ENCODE measurements around the gene OR5M10.
"Not testable (repeated sequence)": the region's sequence is repeated elsewhere in the genome, so short reads cannot be mapped to it uniquely, and the experiment has no call there.

OR5M10 gene

GRCh38 chr11:56558574-56558973, 18.9 kb downstream of the OR5M10 start:
- Histone ChIP-seq H3K36me3 (ENCODE audit: low read depth) (no peaks in the 10 kb centered on the region), H3K27ac (ENCODE audit: poor library complexity, severe bottlenecking) (no peak overlapping the region), H3K4me1 (ENCODE audit: insufficient read depth, poor library complexity, severe bottlenecking) (no peaks in the 10 kb centered on the region), H3K9me3 (ENCODE audit: severe bottlenecking) (peaks cover 5% of the 10 kb centered on the region), H3K4me3 (ENCODE audit: severe bottlenecking) (no peak overlapping the region), H3K27me3 (ENCODE audit: insufficient read depth, poor library complexity, severe bottlenecking) (no peaks in the 10 kb centered on the region)
- DNase-seq (ENCODE audit: low spot score) (no peak), ATAC-seq (ENCODE audit: low read depth) (no peak)
- TF ChIP-seq CTCF (IDR thresholded peaks at IDR 0.05; ENCODE audit: poor library complexity, severe bottlenecking), result no peak

- not testable (repeated sequence) for H3K27ac ChIP-seq (ENCODE audit: poor library complexity, severe bottlenecking); H3K9me3 ChIP-seq (ENCODE audit: severe bottlenecking); H3K27me3 ChIP-seq (ENCODE audit: insufficient read depth, poor library complexity, severe bottlenecking); H3K36me3 ChIP-seq (ENCODE audit: low read depth); ATAC-seq (ENCODE audit: low read depth); H3K4me3 ChIP-seq (ENCODE audit: severe bottlenecking); H3K4me1 ChIP-seq (ENCODE audit: insufficient read depth, poor library complexity, severe bottlenecking); DNase-seq (ENCODE audit: low spot score)
These were observed 22.8 kb downstream of the OR5M10 start for GRCh38 chr11:56554691-56555090.

- Histone ChIP-seq H3K9me3 (ENCODE audit: severe bottlenecking) (no peaks in the 10 kb centered on the region), H3K27me3 (ENCODE audit: insufficient read depth, poor library complexity, severe bottlenecking) (no peaks in the 10 kb centered on the region), H3K4me3 (ENCODE audit: severe bottlenecking) (no peak overlapping the region), H3K36me3 (ENCODE audit: low read depth) (no peaks in the 10 kb centered on the region), H3K4me1 (ENCODE audit: insufficient read depth, poor library complexity, severe bottlenecking) (no peaks in the 10 kb centered on the region), H3K27ac (ENCODE audit: poor library complexity, severe bottlenecking) (no peak overlapping the region)
- DNase-seq (ENCODE audit: low spot score) (no peak), ATAC-seq (ENCODE audit: low read depth) (no peak)
- TF ChIP-seq CTCF (IDR thresholded peaks at IDR 0.05; ENCODE audit: poor library complexity, severe bottlenecking), result no peak
These were observed 32.0 kb downstream of the OR5M10 start for GRCh38 chr11:56545531-56545930.

GRCh38 chr11:56543739-56544138, 33.8 kb downstream of the OR5M10 start:
- H3K4me1 ChIP-seq (ENCODE audit: insufficient read depth, poor library complexity, severe bottlenecking), result no peaks in the 10 kb centered on the region
- ATAC-seq (ENCODE audit: low read depth) (no peak), DNase-seq (ENCODE audit: low spot score) (no peak)
- H3K4me3 ChIP-seq (ENCODE audit: severe bottlenecking), result no peak overlapping the region
- H3K27ac ChIP-seq (ENCODE audit: poor library complexity, severe bottlenecking), result no peak overlapping the region
- no peaks in the 10 kb centered on the region for H3K36me3 ChIP-seq (ENCODE audit: low read depth)
- TF ChIP-seq CTCF (IDR thresholded peaks at IDR 0.05; ENCODE audit: poor library complexity, severe bottlenecking), result no peak
- H3K27me3 ChIP-seq (ENCODE audit: insufficient read depth, poor library complexity, severe bottlenecking), result no peaks in the 10 kb centered on the region
- peaks cover 4% of the 10 kb centered on the region for H3K9me3 ChIP-seq (ENCODE audit: severe bottlenecking)

GRCh38 chr11:56543157-56543556, 34.4 kb downstream of the OR5M10 start, which contains the start of gene OR5M11:
Gene OR5M11 (minus strand): TSS chr11:56543257. CDS start chr11:56543257, 0 bp downstream.
- H3K27me3 ChIP-seq (ENCODE audit: insufficient read depth, poor library complexity, severe bottlenecking), result no peaks in the 10 kb centered on the region
- DNase-seq (ENCODE audit: low spot score) (no peak), ATAC-seq (ENCODE audit: low read depth) (no peak)
- TF ChIP-seq CTCF (IDR thresholded peaks at IDR 0.05; ENCODE audit: poor library complexity, severe bottlenecking), result no peak
- no peak within 1 kb of the TSS for H3K4me3 ChIP-seq (ENCODE audit: severe bottlenecking)
- no peaks in the 10 kb centered on the region for H3K4me1 ChIP-seq (ENCODE audit: insufficient read depth, poor library complexity, severe bottlenecking)
- H3K36me3 ChIP-seq (ENCODE audit: low read depth), result no peaks in the 10 kb centered on the region
- peaks cover 4% of the 10 kb centered on the region for H3K9me3 ChIP-seq (ENCODE audit: severe bottlenecking)
- no peak within 1 kb of the TSS for H3K27ac ChIP-seq (ENCODE audit: poor library complexity, severe bottlenecking)

All from RWPE2 (cell line).